Hepatic stellate cell (primary cell): ENCODE data around the gene TSPY3.
"Not testable (repeated sequence)": the region's sequence is repeated elsewhere in the genome, so short reads cannot be mapped to it uniquely, and the experiment has no call there.

Source experiments
- DNase-seq: peaks from one replicate; pipeline ENCODE4 v3.0.0; 2011; ENCODE audit warnings: low spot score

Gene TSPY3, protein sequence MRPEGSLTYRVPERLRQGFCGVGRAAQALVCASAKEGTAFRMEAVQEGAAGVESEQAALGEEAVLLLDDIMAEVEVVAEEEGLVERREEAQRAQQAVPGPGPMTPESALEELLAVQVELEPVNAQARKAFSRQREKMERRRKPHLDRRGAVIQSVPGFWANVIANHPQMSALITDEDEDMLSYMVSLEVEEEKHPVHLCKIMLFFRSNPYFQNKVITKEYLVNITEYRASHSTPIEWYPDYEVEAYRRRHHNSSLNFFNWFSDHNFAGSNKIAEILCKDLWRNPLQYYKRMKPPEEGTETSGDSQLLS

DNA sequence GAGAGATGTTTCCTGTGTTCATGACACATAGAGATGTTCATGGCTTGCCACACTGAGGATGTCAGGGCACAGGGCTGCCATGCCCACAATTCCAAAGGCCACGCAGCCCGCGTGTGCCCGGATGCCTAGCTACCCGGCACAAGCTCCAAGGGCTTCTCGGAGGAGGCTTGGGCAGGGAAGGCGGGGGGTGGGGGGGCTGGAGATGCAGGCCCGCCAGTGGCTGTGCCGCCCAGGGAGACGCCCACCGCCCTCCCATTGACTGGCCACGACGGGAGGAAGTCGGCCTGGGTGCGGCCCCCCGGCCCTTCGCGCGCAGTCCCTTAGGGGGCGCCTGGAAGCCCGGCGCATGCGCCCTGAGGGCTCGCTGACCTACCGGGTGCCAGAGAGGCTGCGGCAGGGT, at the start of gene TSPY3:
Gene TSPY3 (plus strand): TSS at position 301 of the 400 bp plus-strand sequence. CDS start 46 bp downstream, at position 347.
- DNase-seq, result not testable (repeated sequence)

DNA sequence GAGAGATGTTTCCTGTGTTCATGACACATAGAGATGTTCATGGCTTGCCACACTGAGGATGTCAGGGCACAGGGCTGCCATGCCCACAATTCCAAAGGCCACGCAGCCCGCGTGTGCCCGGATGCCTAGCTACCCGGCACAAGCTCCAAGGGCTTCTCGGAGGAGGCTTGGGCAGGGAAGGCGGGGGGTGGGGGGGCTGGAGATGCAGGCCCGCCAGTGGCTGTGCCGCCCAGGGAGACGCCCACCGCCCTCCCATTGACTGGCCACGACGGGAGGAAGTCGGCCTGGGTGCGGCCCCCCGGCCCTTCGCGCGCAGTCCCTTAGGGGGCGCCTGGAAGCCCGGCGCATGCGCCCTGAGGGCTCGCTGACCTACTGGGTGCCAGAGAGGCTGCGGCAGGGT, 40.7 kb upstream of the TSPY3 start, which contains the start of gene TSPY8:
Gene TSPY8 (plus strand): TSS at position 301 of the 400 bp plus-strand sequence. CDS start 46 bp downstream, at position 347.
- DNase-seq, result not testable (repeated sequence)

DNA sequence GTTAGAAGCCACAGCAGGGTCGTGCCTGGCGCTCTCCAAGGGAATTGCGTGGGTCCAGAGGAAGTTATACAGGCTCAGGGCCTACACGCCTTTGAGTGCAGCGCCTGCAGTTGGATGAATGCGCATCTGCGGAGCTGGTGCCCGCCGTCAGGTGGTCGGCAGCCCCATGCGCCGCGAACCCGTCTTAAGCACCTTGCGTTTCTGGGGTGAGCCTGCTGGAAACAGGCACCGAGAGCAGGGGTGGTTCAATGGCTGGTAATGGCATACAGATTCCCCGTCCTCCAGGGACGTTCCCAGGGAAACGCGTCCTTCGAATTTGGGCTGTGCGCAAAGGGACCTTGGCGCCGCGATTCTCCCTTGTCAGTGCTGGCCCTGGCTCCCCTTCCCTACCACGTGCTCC, 1.7 kb upstream of the TSPY3 start:
- DNase-seq, result not testable (repeated sequence)
